G401.6 (cell line): ENCODE measurements around the gene SMARCA5.

ENCODE experiments used
- FAIRE-seq: peaks from 2 replicates; lab custom pipeline; 2012; peaks lifted over from hg19 to GRCh38; lab: Jason Lieb, UNC

The SMARCA5 gene

GRCh38 chr4:143538979-143539669 is 25.6 kb downstream of the SMARCA5 start:
- no peak for FAIRE-seq

- no peak for FAIRE-seq
Observed at GRCh38 chr4:143539670-143540023, 26.1 kb downstream of the SMARCA5 start.

- no peak for FAIRE-seq
Observed at GRCh38 chr4:143549928-143550327, 36.4 kb downstream of the SMARCA5 start.

DNA sequence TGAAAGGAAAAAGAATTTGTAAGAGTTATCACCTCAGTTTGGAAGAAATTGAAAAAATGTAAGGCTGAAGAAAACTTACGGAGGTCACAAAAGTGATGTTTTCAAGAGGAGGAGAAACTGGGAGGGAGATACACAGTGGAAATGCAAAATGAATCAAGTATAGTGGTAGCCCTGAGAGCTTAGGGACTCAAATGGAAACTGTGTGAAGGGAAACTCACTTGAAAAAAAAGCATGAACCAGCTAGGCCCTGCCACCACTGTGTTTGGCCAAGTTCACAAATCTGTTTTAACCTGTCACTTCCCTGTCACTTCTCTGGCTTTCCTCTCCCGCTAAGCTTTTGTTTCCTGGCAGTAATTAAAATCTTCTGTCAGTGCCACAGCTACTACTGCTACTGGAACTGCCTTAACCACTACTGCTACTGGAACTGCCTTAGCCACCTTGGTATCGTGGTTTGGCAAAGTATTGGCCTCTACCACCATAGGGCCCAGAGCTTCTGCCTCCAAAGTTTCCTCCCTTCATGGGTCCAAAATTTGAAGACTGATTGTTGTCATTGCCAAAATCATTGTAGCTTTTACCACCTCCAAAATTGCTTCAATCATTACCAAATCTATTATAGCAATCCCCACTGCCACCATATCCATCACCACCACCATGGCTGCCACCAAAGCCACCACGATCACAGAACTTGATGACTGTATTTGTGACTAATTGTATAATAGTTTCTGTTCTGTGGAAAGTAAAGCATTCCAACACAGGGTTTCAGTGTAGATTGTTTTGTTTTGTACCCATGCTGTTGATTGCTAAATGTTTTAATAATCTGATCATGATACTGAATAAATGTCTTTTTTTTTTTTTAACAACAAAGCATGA is 41.5 kb downstream of the SMARCA5 start:
- no peak for FAIRE-seq

GRCh38 chr4:143555676-143556075 is 42.2 kb downstream of the SMARCA5 start:
- FAIRE-seq = no peak

DNA sequence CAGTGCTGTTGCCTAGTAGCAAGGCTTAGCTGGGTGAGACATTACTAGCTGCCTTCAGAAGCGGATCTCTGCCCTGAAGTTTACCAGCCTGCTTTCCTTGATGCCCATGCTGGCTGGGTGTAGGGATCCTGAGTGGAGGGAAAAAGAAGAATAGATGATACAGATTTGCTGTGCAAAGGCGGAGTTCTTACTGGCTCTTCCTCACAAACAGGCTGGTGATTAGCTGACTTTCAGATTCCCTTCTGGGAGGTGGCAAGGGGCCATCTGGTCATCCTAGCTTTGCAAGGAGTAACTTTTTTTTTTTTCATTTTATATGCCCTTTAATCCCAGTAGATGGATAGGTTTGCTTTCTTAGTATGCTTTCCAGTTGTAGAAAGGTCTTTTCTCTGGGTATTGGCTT is 44.8 kb downstream of the SMARCA5 start:
- FAIRE-seq = no peak

DNA sequence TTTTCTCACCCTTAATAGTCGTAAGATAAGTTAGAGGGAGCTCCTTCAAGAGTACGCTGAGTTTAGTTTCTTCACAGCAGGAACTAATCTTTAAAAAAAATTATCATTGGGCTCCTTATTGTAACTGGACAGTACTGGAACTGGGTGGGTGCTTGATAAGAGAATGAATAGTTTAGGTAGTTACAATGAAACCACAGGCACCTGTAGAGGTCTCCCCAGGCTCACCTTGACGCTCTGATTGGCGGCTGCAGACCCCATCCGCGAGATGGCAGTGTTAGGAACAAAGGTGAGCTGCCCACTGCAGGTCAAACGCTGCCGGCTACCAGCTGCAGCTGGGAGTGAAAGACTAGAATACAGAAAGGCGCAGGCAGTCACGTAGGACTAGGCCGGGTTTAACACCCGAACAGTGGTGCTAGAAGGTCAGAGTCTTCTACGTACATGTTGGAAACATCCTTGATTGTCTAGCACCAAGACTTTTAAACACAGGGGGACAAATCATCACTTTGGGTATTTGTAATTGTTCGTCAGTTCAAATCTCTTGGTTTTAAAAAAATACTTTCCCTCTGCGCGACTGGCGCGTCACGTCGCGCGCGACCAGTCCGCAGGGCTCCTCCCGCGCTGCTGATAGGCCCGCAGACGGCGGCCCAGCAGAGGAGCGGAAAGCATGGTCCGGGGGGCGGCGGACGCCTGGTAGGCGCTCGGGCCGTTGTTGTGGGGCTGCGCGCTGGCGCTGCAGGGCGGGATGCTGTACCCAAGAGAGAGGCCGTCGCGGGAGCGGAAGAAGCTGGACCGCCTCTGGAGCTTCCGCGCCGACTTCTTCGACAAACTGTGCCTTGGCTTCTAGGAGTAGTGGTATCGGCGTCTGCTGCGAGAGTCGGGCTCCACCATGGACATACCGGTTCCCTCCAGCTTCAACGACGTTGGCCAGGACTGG is 45.6 kb downstream of the SMARCA5 start:
- no peak for FAIRE-seq

GRCh38 chr4:143559757-143560147 is 46.2 kb downstream of the SMARCA5 start:
- no peak for FAIRE-seq

- no peak for FAIRE-seq
Observed at GRCh38 chr4:143564472-143564871, 51.0 kb downstream of the SMARCA5 start.

DNA sequence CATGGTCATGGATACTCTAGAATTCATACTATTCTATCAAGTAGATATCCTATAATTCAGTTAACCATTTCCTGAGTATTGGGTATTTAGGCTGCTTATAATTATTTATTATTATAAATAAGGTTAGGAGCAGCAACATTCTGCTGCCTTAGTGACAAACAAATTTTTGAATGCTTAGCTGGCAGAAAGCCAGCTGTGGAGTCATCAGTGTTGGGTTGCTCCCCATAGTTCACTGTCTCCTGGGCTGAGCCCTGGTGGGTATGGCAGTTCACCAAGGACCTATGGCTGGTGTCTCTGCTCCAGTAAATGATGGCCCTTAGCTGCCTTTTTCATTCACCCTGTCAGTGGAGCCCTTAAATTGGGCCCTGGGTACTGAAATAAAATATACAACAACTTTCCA is 61.8 kb downstream of the SMARCA5 start:
- FAIRE-seq = no peak

GRCh38 chr4:143581331-143581946 is 67.9 kb downstream of the SMARCA5 start:
- no peak for FAIRE-seq

DNA sequence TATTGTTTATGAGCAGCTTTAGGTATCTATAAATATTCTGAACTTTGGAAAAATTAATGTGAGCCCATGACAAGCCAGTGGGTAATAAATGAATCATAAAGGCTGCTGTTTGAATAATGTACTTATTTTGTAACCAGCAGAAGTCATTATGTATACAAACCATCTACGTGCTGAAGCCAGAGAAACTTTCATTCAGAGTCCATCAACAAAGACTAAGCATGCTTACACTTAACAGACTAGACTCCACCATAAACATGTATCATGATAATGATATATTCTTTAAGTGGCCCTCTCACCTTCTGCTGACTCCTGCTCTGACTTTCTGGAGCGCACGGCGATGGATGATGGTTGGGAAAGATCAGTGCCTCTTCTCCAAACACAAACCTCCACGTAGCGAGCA is 72.0 kb downstream of the SMARCA5 start:
- no peak for FAIRE-seq

DNA sequence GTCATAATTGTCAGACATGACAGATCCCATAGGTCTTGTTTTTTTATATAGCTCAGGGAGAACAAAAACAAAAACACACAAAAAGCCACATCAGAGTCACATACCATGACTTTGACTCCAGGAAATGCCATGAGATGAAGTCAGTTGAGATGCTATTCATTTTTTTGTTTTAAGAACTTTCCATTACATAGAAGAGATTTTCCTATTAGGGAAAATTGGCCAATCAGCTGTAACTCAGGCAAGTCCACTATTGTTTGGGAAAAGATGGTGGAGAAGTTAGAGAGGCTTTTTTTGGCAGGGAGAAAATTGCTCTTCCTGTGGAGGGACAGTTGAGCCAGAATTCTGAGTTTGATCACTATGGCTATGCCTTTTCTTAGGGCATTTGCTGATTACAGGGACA is 72.6 kb downstream of the SMARCA5 start:
- FAIRE-seq = no peak

- no peak for FAIRE-seq
Observed at GRCh38 chr4:143587703-143588102, 74.2 kb downstream of the SMARCA5 start.

DNA sequence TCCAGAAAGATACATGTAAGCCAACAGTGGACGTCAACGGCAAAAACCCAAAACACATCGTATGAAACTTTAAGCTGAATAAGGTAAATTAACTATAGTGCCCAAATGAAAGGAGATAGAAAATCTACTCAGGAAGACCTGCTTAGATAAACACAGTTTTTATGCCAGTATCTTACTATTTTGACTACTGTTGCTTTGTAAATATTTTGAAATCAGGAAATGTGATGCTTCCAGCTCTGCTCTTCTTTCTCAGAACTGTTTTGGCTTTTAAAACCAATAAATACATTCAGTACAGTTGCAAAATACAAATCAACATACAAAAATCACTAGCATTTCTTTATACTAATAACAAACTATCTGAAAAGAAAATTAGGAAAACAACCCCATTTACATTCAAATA is 83.8 kb downstream of the SMARCA5 start:
- no peak for FAIRE-seq

GRCh38 chr4:143598816-143599215 is 85.3 kb downstream of the SMARCA5 start:
- FAIRE-seq = no peak

DNA sequence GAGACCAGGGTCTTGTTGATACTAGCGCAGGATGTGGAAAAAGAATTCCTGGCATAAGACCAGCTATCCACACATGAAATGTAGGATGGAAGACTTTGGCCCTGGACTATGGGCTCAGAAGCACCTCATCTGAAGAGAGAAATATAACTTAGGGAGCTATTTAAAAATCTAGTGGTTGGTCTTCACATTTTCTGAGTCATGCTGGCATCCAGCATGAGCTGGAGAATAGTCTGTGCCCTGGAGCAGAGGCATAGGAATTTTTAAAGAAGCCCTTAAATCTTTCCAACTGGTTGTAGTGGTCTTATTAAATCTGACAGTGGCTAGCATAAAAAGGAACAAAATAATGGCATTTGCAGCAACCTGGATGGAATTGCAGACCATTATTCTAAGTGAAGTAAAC is 86.3 kb downstream of the SMARCA5 start:
- FAIRE-seq = no peak

- no peak for FAIRE-seq
Observed at GRCh38 chr4:143606480-143606879, 93.0 kb downstream of the SMARCA5 start.
